Calu3 (cell line): ENCODE measurements around the gene ADAMTSL4. TPM values are rescaled to one million over a fixed set of nuclear protein-coding genes. Genes with fewer than 3 reads are reported as not detected.
"Not testable (repeated sequence)": the region's sequence is repeated elsewhere in the genome, so short reads cannot be mapped to it uniquely, and the experiment has no call there.

ENCODE experiments used
- BruUV-seq: library from RNA; stranded (reverse); fragments of 400-500 nt; replicated peaks from 2 replicates; lab custom pipeline; 2021; lab: Mats Ljungman, UMichigan
- CTCF ChIA-PET: fragments of 300-600 bp; sonication (Branson Sonifier 250); formaldehyde crosslinking; loops from one replicate; lab custom pipeline; 2022; ENCODE audit warnings: antibody characterized with exemption; lab: Charles Lee
- DNase-seq: peaks from one replicate; pipeline ENCODE4 v3.0.0; 2022
- H3K27ac Mint-ChIP-seq: one replicate; pipeline ENCODE4 v1.8.0; 2022; ENCODE audit warnings: mixed read lengths; ENCODE audit not compliant: unreplicated experiment
- H3K27me3 Mint-ChIP-seq: one replicate; pipeline ENCODE4 v1.8.0; 2022; ENCODE audit warnings: mixed read lengths; ENCODE audit not compliant: unreplicated experiment
- H3K36me3 Mint-ChIP-seq: one replicate; pipeline ENCODE4 v1.8.0; 2022; ENCODE audit warnings: mild to moderate bottlenecking, moderate library complexity, mixed read lengths; ENCODE audit not compliant: insufficient read depth, unreplicated experiment
- H3K4me1 Mint-ChIP-seq: one replicate; pipeline ENCODE4 v1.8.0; 2022; ENCODE audit warnings: mild to moderate bottlenecking, low read depth, mixed read lengths; ENCODE audit not compliant: unreplicated experiment
- H3K4me3 Mint-ChIP-seq: one replicate; pipeline ENCODE4 v1.8.0; 2022; ENCODE audit warnings: mild to moderate bottlenecking, low read depth, moderate library complexity, mixed read lengths; ENCODE audit not compliant: unreplicated experiment
- H3K9me3 Mint-ChIP-seq: one replicate; pipeline ENCODE4 v1.8.0; 2022; ENCODE audit warnings: low read depth, mixed read lengths; ENCODE audit not compliant: unreplicated experiment
- intact Hi-C: fragments of 100-400 bp; cut with micrococcal nuclease; formaldehyde crosslinking; loops from one replicate; pipeline ENCODE4 v1.10.0; 2022; ENCODE audit not compliant: unreplicated experiment
- total RNA-seq: library from RNA; stranded (reverse); gene quantifications from 2 replicates; pipeline ENCODE4 v1.2.3, GENCODE V29; 2022
- TF ChIP-seq, protein P1 (sequence below): fragments of 200-600 bp; IDR thresholded peaks from one replicate; pipeline ENCODE4 v1.8.0; 2022; ENCODE audit warnings: antibody characterized with exemption; ENCODE audit not compliant: unreplicated experiment

ADAMTSL4 gene
- total RNA-seq, 1 experiment from 2014 or later: 1.9 TPM

DNA sequence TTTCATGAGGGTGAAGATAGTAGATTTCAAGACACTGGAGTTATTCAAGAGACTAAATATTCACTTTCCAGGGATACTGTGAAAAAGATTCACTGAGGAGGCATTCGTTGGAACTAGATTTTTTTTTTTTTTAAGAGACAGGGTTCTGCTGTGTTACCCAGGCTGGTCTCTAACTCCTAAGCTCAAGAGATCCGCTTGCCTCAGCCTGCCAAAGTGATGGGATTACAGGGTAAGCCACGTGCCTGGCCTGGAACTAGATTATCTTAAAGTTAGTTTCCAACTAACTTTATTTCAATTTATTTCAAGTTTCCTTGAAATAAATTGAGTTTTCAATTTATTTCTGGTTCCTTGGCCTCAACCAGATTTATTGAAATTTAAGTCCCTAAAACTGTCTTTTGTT, 54.5 kb downstream of the ADAMTSL4 start:
- CTCF ChIA-PET: interaction anchor here (1.0 to 1.7 kb wide), 2 partner anchors 25 to 43 kb away, joined by 5 to 10 read pairs; partner anchors contain the start of gene MCL1
- intact Hi-C loops: no loop called here
- BruUV-seq: no TSS peak

DNA sequence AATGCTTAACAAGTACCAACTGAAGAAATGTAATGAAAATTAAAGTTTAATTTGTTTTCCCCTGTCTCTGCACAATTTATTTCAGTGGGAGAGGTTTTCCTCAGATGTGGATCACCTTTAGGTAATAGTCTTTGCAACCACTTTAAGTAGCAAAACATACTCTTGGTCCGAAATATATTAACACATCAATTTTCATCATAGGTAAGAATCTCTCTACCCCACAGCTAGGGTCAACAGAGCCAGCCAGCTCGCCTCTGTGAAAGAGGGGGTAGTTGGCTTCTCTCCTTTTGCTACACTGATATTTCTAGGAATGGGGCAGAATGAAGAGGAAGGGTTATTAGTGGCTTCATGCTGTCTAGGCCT, 55.0 kb downstream of the ADAMTSL4 start:
- peaks cover 28% of the 10 kb centered on the region for H3K4me1 Mint-ChIP-seq
- TF ChIP-seq, protein P1, sequence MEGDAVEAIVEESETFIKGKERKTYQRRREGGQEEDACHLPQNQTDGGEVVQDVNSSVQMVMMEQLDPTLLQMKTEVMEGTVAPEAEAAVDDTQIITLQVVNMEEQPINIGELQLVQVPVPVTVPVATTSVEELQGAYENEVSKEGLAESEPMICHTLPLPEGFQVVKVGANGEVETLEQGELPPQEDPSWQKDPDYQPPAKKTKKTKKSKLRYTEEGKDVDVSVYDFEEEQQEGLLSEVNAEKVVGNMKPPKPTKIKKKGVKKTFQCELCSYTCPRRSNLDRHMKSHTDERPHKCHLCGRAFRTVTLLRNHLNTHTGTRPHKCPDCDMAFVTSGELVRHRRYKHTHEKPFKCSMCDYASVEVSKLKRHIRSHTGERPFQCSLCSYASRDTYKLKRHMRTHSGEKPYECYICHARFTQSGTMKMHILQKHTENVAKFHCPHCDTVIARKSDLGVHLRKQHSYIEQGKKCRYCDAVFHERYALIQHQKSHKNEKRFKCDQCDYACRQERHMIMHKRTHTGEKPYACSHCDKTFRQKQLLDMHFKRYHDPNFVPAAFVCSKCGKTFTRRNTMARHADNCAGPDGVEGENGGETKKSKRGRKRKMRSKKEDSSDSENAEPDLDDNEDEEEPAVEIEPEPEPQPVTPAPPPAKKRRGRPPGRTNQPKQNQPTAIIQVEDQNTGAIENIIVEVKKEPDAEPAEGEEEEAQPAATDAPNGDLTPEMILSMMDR: no peak
- CTCF ChIA-PET: interaction anchor here (1.4 to 1.7 kb wide), 2 partner anchors 10 to 25 kb away, joined by 5 to 10 read pairs; partner anchors contain the start of gene MCL1
- DNase-seq: no peak
- BruUV-seq: TSS peak; percentile 89
- H3K27ac Mint-ChIP-seq: peak overlapping the region; percentile 100
- H3K9me3 Mint-ChIP-seq: no peaks in the 10 kb centered on the region
- intact Hi-C loops: no loop called here
- H3K27me3 Mint-ChIP-seq: no peaks in the 10 kb centered on the region
- H3K36me3 Mint-ChIP-seq: peaks cover 55% of the 10 kb centered on the region
- peak overlapping the region; percentile 50 for H3K4me3 Mint-ChIP-seq

More for the DNA sequence above, 54.5 kb downstream of the ADAMTSL4 start:
- H3K4me3 Mint-ChIP-seq: no peak overlapping the region
- no peaks in the 10 kb centered on the region for H3K27me3 Mint-ChIP-seq
- TF ChIP-seq, protein P1: no peak
- no peaks in the 10 kb centered on the region for H3K9me3 Mint-ChIP-seq
- H3K4me1 Mint-ChIP-seq: peaks cover 24% of the 10 kb centered on the region
- no peak for DNase-seq
- H3K36me3 Mint-ChIP-seq: peaks cover 51% of the 10 kb centered on the region
- peak overlapping the region; percentile 100 for H3K27ac Mint-ChIP-seq

DNA sequence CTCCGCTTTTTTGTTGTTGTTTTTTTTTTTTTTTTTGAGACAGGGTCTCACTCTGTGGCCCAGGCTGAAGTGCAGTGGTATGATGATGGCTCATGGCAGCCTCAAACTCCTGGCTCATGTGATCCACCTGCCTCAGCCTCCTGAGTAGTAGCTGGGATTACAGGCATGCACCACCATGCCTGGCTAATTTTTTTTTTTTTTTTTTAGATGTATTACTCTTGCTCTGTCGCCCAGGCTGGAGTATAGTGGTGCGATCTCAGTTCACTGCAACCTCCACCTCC, 56.2 kb downstream of the ADAMTSL4 start:
- CTCF ChIA-PET: interaction anchor here (0.6 to 1.7 kb wide), 8 partner anchors 8 to 401 kb away, joined by 3 to 10 read pairs (median 4); partner anchors contain the start of genes MCL1 and MINDY1
- intact Hi-C loops, DNase-seq, BruUV-seq, H3K9me3 Mint-ChIP-seq, H3K27me3 Mint-ChIP-seq, H3K4me3 Mint-ChIP-seq: not testable (repeated sequence)
- peaks cover 37% of the 10 kb centered on the region for H3K4me1 Mint-ChIP-seq
- peaks cover 59% of the 10 kb centered on the region for H3K36me3 Mint-ChIP-seq
- H3K27ac Mint-ChIP-seq: peak overlapping the region; percentile 100

DNA sequence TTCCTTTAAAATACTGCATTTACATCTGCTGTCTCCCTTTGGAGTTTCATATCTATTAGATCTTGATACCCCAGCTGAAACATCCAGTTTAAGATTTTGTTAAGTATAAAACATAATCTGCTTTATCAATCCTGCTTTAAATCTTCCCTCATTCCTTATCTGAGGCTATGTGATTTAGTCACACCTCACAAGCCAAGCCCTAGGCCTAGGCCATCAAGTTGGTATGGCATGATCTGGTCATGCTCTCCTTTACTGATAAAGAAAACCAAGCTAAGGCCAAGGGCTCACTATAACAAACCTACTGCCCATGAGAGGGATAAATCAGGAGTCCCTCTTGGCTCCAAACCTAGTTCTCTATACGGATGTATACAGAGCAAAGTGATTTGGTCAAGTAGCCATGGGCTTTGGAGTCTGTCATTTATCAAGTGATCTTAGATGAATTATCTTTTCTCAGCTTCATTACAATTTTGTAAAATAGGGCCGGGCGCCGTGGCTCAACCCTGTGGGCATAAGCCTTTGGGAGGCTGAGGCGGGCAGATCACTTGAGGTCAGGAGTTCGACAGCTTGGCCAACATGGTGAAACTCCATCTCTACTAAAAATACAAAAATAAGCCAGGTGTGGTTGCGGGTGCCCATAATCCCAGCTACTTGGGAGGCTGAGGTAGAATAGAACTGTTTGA, 57.4 kb downstream of the ADAMTSL4 start:
- CTCF ChIA-PET: interaction anchor here (0.7 kb wide), 1 partner anchor 115 kb away, joined by 3 read pairs; no protein-coding TSS in a partner anchor
- H3K4me3 Mint-ChIP-seq: no peak overlapping the region
- intact Hi-C loops: no loop called here
- H3K36me3 Mint-ChIP-seq: peaks cover 61% of the 10 kb centered on the region
- H3K9me3 Mint-ChIP-seq: no peaks in the 10 kb centered on the region
- peaks cover 45% of the 10 kb centered on the region for H3K4me1 Mint-ChIP-seq
- TF ChIP-seq, protein P1: no peak
- no peaks in the 10 kb centered on the region for H3K27me3 Mint-ChIP-seq
- no TSS peak for BruUV-seq
- peak overlapping the region; percentile 71 for H3K27ac Mint-ChIP-seq
- DNase-seq: no peak

DNA sequence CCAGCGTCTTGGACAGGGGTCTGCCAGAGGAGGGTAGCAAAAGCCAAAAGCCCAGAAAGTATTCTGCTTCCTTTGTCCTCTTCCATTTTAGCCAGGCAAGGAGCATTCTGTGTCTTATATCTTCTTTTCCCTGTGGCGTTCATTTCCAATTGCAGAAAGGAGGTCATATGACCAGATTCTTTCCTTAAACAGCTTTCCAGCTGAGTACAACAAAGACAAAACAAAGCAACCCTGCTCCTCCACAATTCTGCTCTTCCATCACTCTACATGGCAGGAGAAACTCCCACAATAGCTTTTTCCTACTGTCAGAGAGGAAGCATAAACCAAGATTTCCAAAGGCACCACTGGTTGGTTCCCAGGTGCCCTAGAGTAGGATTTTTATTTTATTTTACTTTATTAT, 60.5 kb downstream of the ADAMTSL4 start:
- Mint-ChIP-seq H3K27me3 (no peaks in the 10 kb centered on the region), H3K4me3 (no peak overlapping the region), H3K36me3 (peaks cover 74% of the 10 kb centered on the region), H3K9me3 (no peaks in the 10 kb centered on the region), H3K4me1 (peaks cover 56% of the 10 kb centered on the region), H3K27ac (peak overlapping the region; percentile 65)
- intact Hi-C loops: loop anchor here (2.0 kb wide), 1 partner anchor 35 kb away; no protein-coding TSS in a partner anchor
- TF ChIP-seq, protein P1: no peak
- DNase-seq: no peak
- CTCF ChIA-PET: interaction anchor here (1.3 kb wide), 1 partner anchor 20 kb away, joined by 3 read pairs; the partner anchor contains the start of gene ENSA
- no TSS peak for BruUV-seq
